H9 (cell line): Measurements from ENCODE around the gene HDGFL3. TPM values are rescaled to one million over a fixed set of nuclear protein-coding genes. Genes with fewer than 3 reads are reported as not detected.

Experiments used
- DNase-seq: peaks from one replicate; pipeline ENCODE4 v3.0.0-alpha.2; 2017
- H2AFZ ChIP-seq: one replicate; pipeline ENCODE4 v1.6.1; 2013; ENCODE audit warnings: mild to moderate bottlenecking, low read length, control low read depth, moderate library complexity
- H2AK5ac ChIP-seq: 2 replicates; pipeline ENCODE4 v1.6.1; 2013; ENCODE audit warnings: low read length, control low read depth, mixed read lengths; ENCODE audit not compliant: insufficient read length
- H2BK120ac ChIP-seq: one replicate; pipeline ENCODE4 v1.6.1; 2013; ENCODE audit warnings: low read depth, mild to moderate bottlenecking, low read length, control low read depth, inconsistent platforms; ENCODE audit not compliant: poor library complexity, severe bottlenecking
- H2BK12ac ChIP-seq: 2 replicates; pipeline ENCODE4 v1.6.1; 2013; ENCODE audit warnings: low read length, control low read depth, mixed read lengths, low read depth; ENCODE audit not compliant: insufficient read length
- H2BK15ac ChIP-seq: 2 replicates; pipeline ENCODE4 v1.6.1; 2013; ENCODE audit warnings: low read depth, low read length, control low read depth
- H2BK20ac ChIP-seq: one replicate; pipeline ENCODE4 v1.6.1; 2013; ENCODE audit warnings: low read depth, mild to moderate bottlenecking, low read length, control low read depth, inconsistent platforms; ENCODE audit not compliant: poor library complexity, severe bottlenecking
- H2BK5ac ChIP-seq: 2 replicates; pipeline ENCODE4 v1.6.1; 2013; ENCODE audit warnings: low read length, control low read depth, mixed read lengths; ENCODE audit not compliant: insufficient read length
- H3K14ac ChIP-seq: 2 replicates; pipeline ENCODE4 v1.6.1; 2013; ENCODE audit warnings: low read length, control low read depth; ENCODE audit not compliant: insufficient read depth
- H3K18ac ChIP-seq: 2 replicates; pipeline ENCODE4 v1.6.1; 2013; ENCODE audit warnings: low read depth, mild to moderate bottlenecking, mixed read lengths, low read length, control low read depth; ENCODE audit not compliant: insufficient read length
- H3K23ac ChIP-seq: 2 replicates; pipeline ENCODE4 v1.6.1; 2013; ENCODE audit warnings: low read length, control low read depth, mixed read lengths, low read depth; ENCODE audit not compliant: insufficient read length
- H3K23me2 ChIP-seq: 2 replicates; pipeline ENCODE4 v1.6.1; 2013; ENCODE audit warnings: low read depth, mild to moderate bottlenecking, mixed read lengths, low read length, control low read depth; ENCODE audit not compliant: insufficient read length, poor library complexity, severe bottlenecking
- H3K27ac ChIP-seq: 2 replicates; pipeline ENCODE4 v1.5.1; 2013; ENCODE audit warnings: low read length, control low read depth, mixed read lengths, low read depth; ENCODE audit not compliant: insufficient read length
- H3K27me3 ChIP-seq: 2 replicates; pipeline ENCODE4 v1.6.1; 2013; ENCODE audit warnings: low read length, control low read depth, inconsistent platforms; ENCODE audit not compliant: insufficient read depth
- H3K4ac ChIP-seq: 2 replicates; pipeline ENCODE4 v1.6.1; 2013; ENCODE audit warnings: low read depth, mild to moderate bottlenecking, control low read depth, inconsistent platforms, low read length, moderate library complexity
- H3K4me1 ChIP-seq: 2 replicates; pipeline ENCODE4 v1.6.1; 2013; ENCODE audit warnings: low read length, control low read depth, inconsistent platforms; ENCODE audit not compliant: insufficient read depth
- H3K4me2 ChIP-seq: 2 replicates; pipeline ENCODE4 v1.6.1; 2013; ENCODE audit warnings: low read length, control low read depth, mixed read lengths; ENCODE audit not compliant: insufficient read length, insufficient read depth
- H3K56ac ChIP-seq: 2 replicates; pipeline ENCODE4 v1.6.1; 2013; ENCODE audit warnings: low read depth, mild to moderate bottlenecking, mixed read lengths, low read length, control low read depth; ENCODE audit not compliant: insufficient read length
- H3K79me1 ChIP-seq: 2 replicates; pipeline ENCODE4 v1.6.1; 2013; ENCODE audit warnings: low read depth, mild to moderate bottlenecking, moderate library complexity, low read length, control low read depth, inconsistent platforms; ENCODE audit not compliant: insufficient read depth, poor library complexity, severe bottlenecking
- H3K79me2 ChIP-seq: 2 replicates; pipeline ENCODE4 v1.6.1; 2013; ENCODE audit warnings: low read length, control low read depth, inconsistent platforms; ENCODE audit not compliant: insufficient read depth
- H3K9ac ChIP-seq: 2 replicates; pipeline ENCODE4 v1.6.1; 2013; ENCODE audit warnings: low read length, control low read depth, mixed read lengths; ENCODE audit not compliant: insufficient read length; ENCODE audit errors: extremely low read depth
- H3K9me3 ChIP-seq: one replicate; pipeline ENCODE4 v1.6.1; 2013; ENCODE audit warnings: low read depth, low read length, inconsistent platforms; ENCODE audit not compliant: control insufficient read depth
- H3T11ph ChIP-seq: one replicate; pipeline ENCODE4 v1.6.1; 2013; ENCODE audit warnings: mild to moderate bottlenecking, low read length, control low read depth, inconsistent platforms
- H4K20me1 ChIP-seq: one replicate; pipeline ENCODE4 v1.6.1; 2013; ENCODE audit not compliant: control insufficient read depth, insufficient read length, insufficient read depth
- H4K5ac ChIP-seq: 2 replicates; pipeline ENCODE4 v1.6.1; 2013; ENCODE audit warnings: low read depth, mild to moderate bottlenecking, mixed read lengths, low read length, control low read depth; ENCODE audit not compliant: insufficient read length
- H4K8ac ChIP-seq: replicated peaks from 2 replicates; pipeline ENCODE4 v1.6.1; 2013; ENCODE audit warnings: low read length, control low read depth, mixed read lengths, low read depth; ENCODE audit not compliant: insufficient read length
- H4K91ac ChIP-seq: 2 replicates; pipeline ENCODE4 v1.6.1; 2013; ENCODE audit warnings: low read depth, mild to moderate bottlenecking, moderate library complexity, mixed read lengths, low read length, control low read depth; ENCODE audit not compliant: insufficient read length
- H3K27ac Mint-ChIP-seq, 3 experiments: 2 replicates in 2 of 3; 3 replicates in 1 of 3; pipeline ENCODE4 v1.8.0; 2020 to 2021; ENCODE audit warnings: mixed read lengths in 3 of 3, mild to moderate bottlenecking in 1 of 3, moderate library complexity in 1 of 3
- H3K27me3 Mint-ChIP-seq: 2 replicates; pipeline ENCODE4 v1.8.0; 2021; ENCODE audit warnings: low read depth, mild to moderate bottlenecking, moderate library complexity, mixed read lengths
- H3K36me3 Mint-ChIP-seq, 3 experiments: 2 replicates in 2 of 3; 3 replicates in 1 of 3; pipeline ENCODE4 v1.8.0; 2020 to 2021; ENCODE audit warnings: low read depth in 3 of 3, mixed read lengths in 3 of 3; ENCODE audit not compliant: insufficient read depth in 1 of 3
- H3K4me1 Mint-ChIP-seq, 2 experiments: 2 replicates each; pipeline ENCODE4 v1.8.0; 2020; ENCODE audit warnings: mixed read lengths in 2 of 2
- H3K4me3 Mint-ChIP-seq, 2 experiments: 2 replicates in 1 of 2; 3 replicates in 1 of 2; pipeline ENCODE4 v1.8.0; 2020 to 2021; ENCODE audit warnings: mild to moderate bottlenecking in 2 of 2, mixed read lengths in 2 of 2, moderate library complexity in 1 of 2
- H3K9me3 Mint-ChIP-seq, 2 experiments: 2 replicates in 1 of 2; 3 replicates in 1 of 2; pipeline ENCODE4 v1.8.0; 2020; ENCODE audit warnings: mild to moderate bottlenecking in 2 of 2, mixed read lengths in 2 of 2, moderate library complexity in 1 of 2
- WGBS: extraction: QIAGEN DNeasy Blood & Tissue Kit; methylation state at CpG from one replicate; pipeline ENCODE4 v1.1.7; 2013; ENCODE audit warnings: missing lambda C conversion rate, low lambda C conversion rate, mixed read lengths; ENCODE audit not compliant: insufficient read length; ENCODE audit errors: extremely low coverage; 5-methylcytosine and 5-hydroxymethylcytosine counted together
- total RNA-seq: library from RNA; stranded (reverse); gene quantifications from 2 replicates; pipeline ENCODE4 v1.2.1, GENCODE V29; 2021
- TF ChIP-seq, protein P1 (sequence below): fragments of 200-600 bp; sonication (generic); conservative IDR thresholded peaks from 3 replicates; pipeline ENCODE4 v1.8.0; 2021; ENCODE audit warnings: antibody characterized with exemption, mild to moderate bottlenecking

HDGFL3 gene
- total RNA-seq, 1 experiment from 2014 or later: 120 TPM

DNA sequence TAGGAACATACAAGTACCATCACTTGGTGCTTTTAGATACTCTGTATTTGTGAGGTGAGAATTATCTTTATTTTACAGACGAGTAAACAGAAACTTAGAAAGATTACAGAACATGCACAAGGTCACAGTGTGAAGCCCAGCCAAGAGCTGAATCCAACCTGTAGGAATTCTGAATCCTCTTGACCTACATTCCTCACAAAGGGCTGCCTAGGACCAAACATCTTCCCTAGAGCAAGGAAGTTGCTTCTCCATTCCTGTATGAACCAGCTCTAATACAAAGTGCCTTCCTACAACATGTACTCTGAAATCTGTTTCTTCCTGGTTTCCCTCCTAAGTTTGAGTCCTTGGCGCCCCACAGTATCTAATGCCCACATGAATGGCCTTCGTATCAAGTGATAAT is 2.9 kb downstream of the HDGFL3 start:
- H3K14ac ChIP-seq: no peak overlapping the region
- H3K27ac ChIP-seq: no peak overlapping the region
- no peak overlapping the region for H3K4ac ChIP-seq
- no peaks in the 10 kb centered on the region for H3K27me3 Mint-ChIP-seq
- H3K27ac Mint-ChIP-seq: peak overlapping the region in 2 of 3 experiments; percentile 27 to 44; a peak in 3 of 7 replicates
- no peak overlapping the region for H3T11ph ChIP-seq
- no peaks in the 10 kb centered on the region for H3K79me1 ChIP-seq
- peaks cover 0 to 6% (median 3%) of the 10 kb centered on the region in 3 experiments; a peak in 5 of 7 replicates for H3K36me3 Mint-ChIP-seq
- peak overlapping the region; percentile 39 to 60 for H3K4me3 Mint-ChIP-seq
- peaks cover 4% of the 10 kb centered on the region for H3K23me2 ChIP-seq
- H2BK15ac ChIP-seq: no peak overlapping the region
- peaks cover 27% of the 10 kb centered on the region; the same call in 1 of the 2 replicates for H3K79me2 ChIP-seq
- DNase-seq: no peak
- H3K9me3 Mint-ChIP-seq: peaks cover 3% of the 10 kb centered on the region in 2 experiments; a peak in 2 of 5 replicates
- H3K27me3 ChIP-seq: no peaks in the 10 kb centered on the region
- no peak overlapping the region for H2BK20ac ChIP-seq
- H3K9me3 ChIP-seq: no peaks in the 10 kb centered on the region
- H3K9ac ChIP-seq: no peak overlapping the region
- WGBS: no CpG with 5 or more reads among the region's 3 CpGs
- TF ChIP-seq, protein P1, sequence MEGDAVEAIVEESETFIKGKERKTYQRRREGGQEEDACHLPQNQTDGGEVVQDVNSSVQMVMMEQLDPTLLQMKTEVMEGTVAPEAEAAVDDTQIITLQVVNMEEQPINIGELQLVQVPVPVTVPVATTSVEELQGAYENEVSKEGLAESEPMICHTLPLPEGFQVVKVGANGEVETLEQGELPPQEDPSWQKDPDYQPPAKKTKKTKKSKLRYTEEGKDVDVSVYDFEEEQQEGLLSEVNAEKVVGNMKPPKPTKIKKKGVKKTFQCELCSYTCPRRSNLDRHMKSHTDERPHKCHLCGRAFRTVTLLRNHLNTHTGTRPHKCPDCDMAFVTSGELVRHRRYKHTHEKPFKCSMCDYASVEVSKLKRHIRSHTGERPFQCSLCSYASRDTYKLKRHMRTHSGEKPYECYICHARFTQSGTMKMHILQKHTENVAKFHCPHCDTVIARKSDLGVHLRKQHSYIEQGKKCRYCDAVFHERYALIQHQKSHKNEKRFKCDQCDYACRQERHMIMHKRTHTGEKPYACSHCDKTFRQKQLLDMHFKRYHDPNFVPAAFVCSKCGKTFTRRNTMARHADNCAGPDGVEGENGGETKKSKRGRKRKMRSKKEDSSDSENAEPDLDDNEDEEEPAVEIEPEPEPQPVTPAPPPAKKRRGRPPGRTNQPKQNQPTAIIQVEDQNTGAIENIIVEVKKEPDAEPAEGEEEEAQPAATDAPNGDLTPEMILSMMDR: no peak
- no peak overlapping the region for H2AK5ac ChIP-seq
- no peak overlapping the region for H2BK12ac ChIP-seq
- H4K91ac ChIP-seq: no peak overlapping the region
- H2BK120ac ChIP-seq: no peak overlapping the region
- no peak overlapping the region for H4K8ac ChIP-seq
- no peak overlapping the region for H2BK5ac ChIP-seq
- H3K18ac ChIP-seq: no peak overlapping the region
- H3K56ac ChIP-seq: no peak overlapping the region
- peaks cover 37% of the 10 kb centered on the region in 2 experiments for H3K4me1 Mint-ChIP-seq
- peaks cover 2% of the 10 kb centered on the region; the same call in 1 of the 2 replicates for H3K4me1 ChIP-seq
- H3K4me2 ChIP-seq: no peak overlapping the region
- H4K5ac ChIP-seq: no peak overlapping the region
- H3K23ac ChIP-seq: no peak overlapping the region
- no peak overlapping the region for H2AFZ ChIP-seq
- no peaks in the 10 kb centered on the region for H4K20me1 ChIP-seq
